ENCODE results near the gene ZCCHC3.

ZCCHC3 gene

DNA sequence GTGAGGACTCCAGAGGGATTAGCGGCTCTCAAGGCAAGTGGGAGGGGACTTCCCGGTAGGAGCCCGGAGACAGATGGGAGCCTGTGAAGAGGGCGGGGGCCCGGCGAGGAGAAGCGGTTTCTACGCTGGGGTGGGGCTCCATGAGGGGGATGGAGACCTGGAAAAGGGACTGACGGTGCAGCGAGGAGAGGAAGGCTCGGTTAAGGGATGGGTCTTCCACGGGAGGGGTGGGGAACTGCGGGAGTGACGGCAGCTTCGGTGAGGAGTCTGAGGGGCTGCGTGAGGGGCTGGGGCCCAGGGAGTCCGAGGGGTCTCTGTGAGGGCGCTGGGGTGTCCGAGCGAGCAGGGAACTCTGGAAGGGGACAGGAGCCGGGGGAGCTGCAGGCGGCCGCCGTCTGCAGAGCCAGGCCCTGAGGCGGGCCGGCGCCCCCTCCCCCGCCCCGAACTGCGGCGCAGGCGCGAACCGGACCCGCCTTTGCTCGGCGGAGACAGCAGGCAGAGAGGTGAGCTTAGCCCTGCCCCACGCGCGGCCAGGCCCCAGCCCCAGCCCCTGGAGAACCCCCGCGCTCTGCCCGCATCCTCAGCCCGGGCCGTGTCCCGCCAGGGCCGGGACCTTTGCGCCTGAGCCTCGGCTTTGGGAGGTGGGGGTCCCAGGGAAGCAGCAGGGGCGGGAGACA, 49.4 kb downstream of the ZCCHC3 start, which contains the start of gene NRSN2:
TSS of gene NRSN2 (plus strand) at position 472 of the 677 bp plus-strand sequence. CDS start 2,533 bp downstream, outside the sequence.
- H2AFZ ChIP-seq (ENCODE audit: low read length, unreplicated experiment): peak within 1 kb of the TSS; percentile 93
- peak within 1 kb of the TSS; percentile 95 for H3K4me3 ChIP-seq (ENCODE audit: low read depth, low read length)
- no peaks in the 10 kb centered on the region for H3K27me3 ChIP-seq (ENCODE audit: insufficient read depth, low read length)
- H3K36me3 ChIP-seq (ENCODE audit: insufficient read depth, low read length): 0 out of 2 replicates have a peak, but pooled peaks cover 3% of the 10 kb centered on the region
- H3K4me1 ChIP-seq (ENCODE audit: control insufficient read depth, insufficient read depth, low read length, unreplicated experiment): peaks cover 8% of the 10 kb centered on the region
- H3K79me2 ChIP-seq (ENCODE audit: control insufficient read depth, insufficient read depth, low read length, unreplicated experiment): peaks cover 6% of the 10 kb centered on the region
- peak within 1 kb of the TSS; percentile 87 for H3K27ac ChIP-seq (ENCODE audit: low read depth, low read length)

DNA sequence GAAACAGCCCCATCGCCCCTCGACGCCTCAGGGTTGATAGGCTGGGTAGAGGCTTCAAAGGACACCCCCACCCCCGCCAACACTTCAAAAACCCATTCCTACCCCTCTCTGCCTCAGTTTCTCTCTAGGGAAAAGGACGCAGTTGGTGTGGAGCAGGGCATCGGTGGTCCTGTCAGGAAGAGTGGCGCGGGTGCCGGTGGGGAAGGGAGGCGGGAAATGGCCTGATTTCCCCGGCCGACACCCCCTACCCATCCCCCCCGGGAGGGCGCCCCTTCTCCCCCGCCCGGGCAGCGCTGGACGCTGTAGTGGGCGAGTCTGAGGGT, 49.9 kb downstream of the ZCCHC3 start:
- Histone ChIP-seq H3K4me3 (ENCODE audit: low read depth, low read length) (peak overlapping the region; percentile 95), H3K79me2 (ENCODE audit: control insufficient read depth, insufficient read depth, low read length, unreplicated experiment) (peaks cover 6% of the 10 kb centered on the region), H3K27ac (ENCODE audit: low read depth, low read length) (peak overlapping the region; percentile 87), H2AFZ (ENCODE audit: low read length, unreplicated experiment) (no peak overlapping the region), H3K4me1 (ENCODE audit: control insufficient read depth, insufficient read depth, low read length, unreplicated experiment) (peaks cover 8% of the 10 kb centered on the region), H3K27me3 (ENCODE audit: insufficient read depth, low read length) (no peaks in the 10 kb centered on the region), H3K36me3 (ENCODE audit: insufficient read depth, low read length) (0 out of 2 replicates have a peak, but pooled peaks cover 3% of the 10 kb centered on the region)

DNA sequence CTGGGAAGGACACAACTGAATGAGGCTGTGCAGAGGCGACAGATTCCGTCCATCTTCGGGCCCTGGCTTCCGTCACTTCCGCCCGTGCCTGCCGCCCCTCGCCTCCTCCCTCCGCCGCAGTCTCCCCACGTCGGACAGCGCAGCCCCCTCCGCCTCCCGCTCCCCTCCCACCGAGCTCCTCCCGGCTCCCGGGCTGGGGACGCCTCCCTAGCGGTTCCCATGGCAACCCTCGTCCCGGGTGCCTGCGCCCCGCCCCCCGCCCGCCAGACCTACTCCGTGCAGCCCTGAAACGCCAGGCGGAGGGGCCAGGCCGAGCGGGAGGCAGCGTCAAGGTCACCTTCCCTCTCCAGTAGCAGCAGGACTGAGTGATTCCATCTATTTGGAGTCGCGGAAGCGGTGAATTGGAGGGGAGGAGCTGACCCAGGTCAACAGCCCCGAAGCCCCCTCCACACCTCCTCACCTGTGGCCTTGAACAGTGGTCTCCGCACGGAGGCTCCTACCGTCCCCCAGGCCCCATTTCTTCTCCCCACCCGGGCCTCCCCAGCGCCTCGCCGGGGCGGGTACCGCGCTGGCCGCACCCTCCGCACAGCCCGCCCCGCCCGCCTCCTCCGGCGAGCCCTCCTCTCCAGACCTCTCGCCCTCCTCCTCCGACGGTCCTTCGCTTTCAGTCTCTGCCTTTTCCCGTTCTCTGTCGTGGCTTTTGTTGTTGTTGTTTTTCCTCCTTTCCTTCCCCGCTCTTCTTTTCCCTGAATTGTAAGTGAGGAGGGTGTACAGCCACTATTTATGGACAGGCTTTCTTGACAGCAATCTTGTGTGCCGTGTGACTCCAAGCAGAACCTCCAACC, 50.5 kb downstream of the ZCCHC3 start:
- H3K27ac ChIP-seq (ENCODE audit: low read depth, low read length): peak overlapping the region; percentile 87
- peak overlapping the region; percentile 95 for H3K4me3 ChIP-seq (ENCODE audit: low read depth, low read length)
- H2AFZ ChIP-seq (ENCODE audit: low read length, unreplicated experiment): no peak overlapping the region
- no peaks in the 10 kb centered on the region for H3K27me3 ChIP-seq (ENCODE audit: insufficient read depth, low read length)
- H3K36me3 ChIP-seq (ENCODE audit: insufficient read depth, low read length): 0 out of 2 replicates have a peak, but pooled peaks cover 3% of the 10 kb centered on the region
- peaks cover 6% of the 10 kb centered on the region for H3K79me2 ChIP-seq (ENCODE audit: control insufficient read depth, insufficient read depth, low read length, unreplicated experiment)
- H3K4me1 ChIP-seq (ENCODE audit: control insufficient read depth, insufficient read depth, low read length, unreplicated experiment): peaks cover 8% of the 10 kb centered on the region

DNA sequence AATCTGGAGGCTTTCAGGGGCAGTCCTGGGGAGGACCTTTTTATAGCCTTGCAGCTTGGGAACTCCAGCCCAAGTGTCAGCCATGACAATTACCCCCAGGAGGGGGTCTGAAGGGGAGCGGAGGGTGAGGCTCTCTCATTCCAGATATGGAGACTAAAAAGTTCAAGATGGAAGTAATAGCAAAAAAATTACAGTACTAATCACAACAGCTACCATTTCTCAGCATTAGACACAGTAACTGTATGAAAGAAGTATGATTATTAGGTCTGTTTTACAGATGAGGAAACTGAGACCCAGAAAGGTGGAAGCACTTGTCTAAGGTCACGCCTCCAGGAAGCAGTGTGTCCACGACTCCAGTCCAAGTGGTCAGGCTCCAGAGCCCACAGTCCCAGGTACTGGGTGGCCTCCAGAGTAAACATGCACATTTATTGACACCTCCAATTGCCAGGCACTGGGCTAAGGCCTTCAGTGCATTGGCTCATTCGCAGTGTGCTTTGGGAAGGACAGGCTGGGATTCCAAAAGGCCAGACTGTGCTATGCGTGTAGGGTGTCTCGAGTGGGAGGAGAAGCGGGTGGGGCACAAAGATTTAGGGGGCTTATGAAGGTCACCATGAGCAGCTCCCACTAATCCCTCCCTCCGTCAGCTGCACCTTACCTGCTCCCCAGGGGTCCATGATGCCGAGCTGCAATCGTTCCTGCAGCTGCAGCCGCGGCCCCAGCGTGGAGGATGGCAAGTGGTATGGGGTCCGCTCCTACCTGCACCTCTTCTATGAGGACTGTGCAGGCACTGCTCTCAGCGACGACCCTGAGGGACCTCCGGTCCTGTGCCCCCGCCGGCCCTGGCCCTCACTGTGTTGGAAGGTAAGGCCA, 51.8 kb downstream of the ZCCHC3 start:
- Histone ChIP-seq H2AFZ (ENCODE audit: low read length, unreplicated experiment) (no peak overlapping the region), H3K36me3 (ENCODE audit: insufficient read depth, low read length) (0 out of 2 replicates have a peak, but pooled peaks cover 2% of the 10 kb centered on the region), H3K79me2 (ENCODE audit: control insufficient read depth, insufficient read depth, low read length, unreplicated experiment) (peaks cover 6% of the 10 kb centered on the region), H3K27me3 (ENCODE audit: insufficient read depth, low read length) (no peaks in the 10 kb centered on the region), H3K4me3 (ENCODE audit: low read depth, low read length) (peak overlapping the region; percentile 95; the same call in 1 of the 2 replicates), H3K27ac (ENCODE audit: low read depth, low read length) (no peak overlapping the region), H3K4me1 (ENCODE audit: control insufficient read depth, insufficient read depth, low read length, unreplicated experiment) (peaks cover 8% of the 10 kb centered on the region)
